Esophagus muscularis mucosa (tissue), 4 donors: ENCODE data around the gene PTPRN2. TPM values are rescaled to one million over a fixed set of nuclear protein-coding genes. Genes with fewer than 3 reads are reported as not detected.

Experiments
- DNase-seq: peaks from one replicate; pipeline ENCODE4 v3.0.0-alpha.2; 2017; ENCODE audit errors: extremely low spot score
- H3K27ac ChIP-seq, 4 donors: fragments of 200-600 bp; sonication (generic); replicated peaks in 1 of 4; 1 replicate in 3 of 4; 2 replicates in 1 of 4; pipeline ENCODE4 v1.5.1; 2016 to 2019; ENCODE audit warnings: mild to moderate bottlenecking in 1 of 4
- H3K27me3 ChIP-seq, 4 donors: fragments of 200-600 bp; sonication (generic); one replicate each; pipeline versions ENCODE4 v1.5.1 to v1.6.0; 2016 to 2019
- H3K36me3 ChIP-seq, 4 donors: fragments of 200-600 bp; sonication (generic); one replicate each; pipeline ENCODE4 v1.5.1; 2016 to 2019
- H3K4me1 ChIP-seq, 4 donors: fragments of 200-600 bp; sonication (generic); one replicate each; pipeline ENCODE4 v1.5.1; 2016 to 2019
- H3K4me3 ChIP-seq, 4 donors: fragments of 200-600 bp; sonication (generic); 1 replicate in 2 of 4; 2 replicates in 2 of 4; pipeline ENCODE4 v1.5.1; 2016 to 2019; ENCODE audit warnings: mild to moderate bottlenecking in 4 of 4, moderate library complexity in 1 of 4
- H3K9me3 ChIP-seq, 4 donors: fragments of 200-600 bp; sonication (generic); 1 replicate in 3 of 4; 2 replicates in 1 of 4; pipeline ENCODE4 v1.5.1; 2016 to 2019
- EP300 ChIP-seq: sonication (generic); formaldehyde crosslinking; IDR thresholded peaks from one replicate; pipeline ENCODE4 v1.6.1; 2017; ENCODE audit warnings: antibody characterized with exemption
- POLR2A ChIP-seq: fragments of 450-650 bp; IDR thresholded peaks from one replicate; pipeline ENCODE4 v1.6.1; 2017; ENCODE audit warnings: antibody characterized with exemption, moderate library complexity, mild to moderate bottlenecking, low read depth
- POLR2AphosphoS5 ChIP-seq, 2 donors: sonication (generic); formaldehyde crosslinking; IDR thresholded peaks; one replicate each; pipeline ENCODE4 v1.6.1; 2017; ENCODE audit warnings: antibody characterized with exemption in 2 of 2
- WGBS: methylation state at CpG from one replicate; pipeline ENCODE4 v1.1.5; 2018; 5-methylcytosine and 5-hydroxymethylcytosine counted together
- intact Hi-C: fragments of 100-400 bp; cut with DNase I; formaldehyde crosslinking; loops from one replicate; pipeline ENCODE4 v1.15.1; 2023
- total RNA-seq, 4 donors: library from RNA; depleted of rRNA; stranded (reverse); fragments of >200 nt; gene quantifications; one replicate each; pipeline versions ENCODE4 v1.1.0 to v1.2.1, GENCODE V29; 2016
- TF ChIP-seq, protein P1 (sequence below), 3 experiments: fragments of 200-600 bp in 2 of 3; fragments of 450-650 bp in 1 of 3; sonication (generic) in 2 of 3; IDR thresholded peaks; one replicate each; pipeline ENCODE4 v1.5.1; 2017 to 2019; ENCODE audit warnings: antibody characterized with exemption in 3 of 3, mild to moderate bottlenecking in 2 of 3, moderate library complexity in 1 of 3

Gene PTPRN2
- total RNA-seq, 4 donors from 2014 or later, result 2.1 to 3.1 (median 3.1) TPM

DNA sequence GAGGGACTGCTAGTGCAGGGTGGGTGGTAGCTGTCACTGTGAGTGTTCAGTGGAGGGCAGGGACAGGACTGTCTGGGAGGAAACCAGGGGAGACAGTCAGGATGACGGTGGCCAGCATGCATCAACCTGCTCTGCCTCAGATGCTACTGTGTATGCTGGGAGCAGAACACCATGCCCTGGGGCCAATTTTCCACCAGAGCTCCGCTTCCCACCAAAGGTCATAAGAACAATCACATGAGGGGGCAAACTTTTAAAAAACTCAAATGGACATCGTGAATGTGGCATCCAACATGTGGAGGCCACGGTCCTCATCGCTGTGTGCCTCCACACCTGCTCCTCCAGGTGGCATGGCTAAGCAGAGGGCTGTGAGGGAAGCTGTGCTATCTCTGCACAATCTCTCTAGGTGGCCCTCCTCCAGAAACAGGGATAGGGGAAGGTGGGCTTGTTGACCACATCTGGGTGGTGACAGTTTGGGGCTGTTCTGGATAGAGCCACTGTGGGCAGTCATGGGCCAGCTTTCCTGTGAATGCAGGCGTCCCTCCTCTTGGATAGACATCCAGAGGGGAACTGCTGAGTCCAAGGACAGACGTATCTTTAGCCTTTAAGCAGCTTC lies 411.0 kb downstream of the PTPRN2 start:
- no peak overlapping the region for H3K4me3 ChIP-seq
- intact Hi-C loops, result no loop called here
- H3K36me3 ChIP-seq, result no peaks in the 10 kb centered on the region
- H3K27me3 ChIP-seq, result no peaks in the 10 kb centered on the region
- TF ChIP-seq EP300 (no peak), POLR2A (no peak), POLR2AphosphoS5 (IDR thresholded peaks at IDR 0.05) (no peak)
- TF ChIP-seq, protein P1, sequence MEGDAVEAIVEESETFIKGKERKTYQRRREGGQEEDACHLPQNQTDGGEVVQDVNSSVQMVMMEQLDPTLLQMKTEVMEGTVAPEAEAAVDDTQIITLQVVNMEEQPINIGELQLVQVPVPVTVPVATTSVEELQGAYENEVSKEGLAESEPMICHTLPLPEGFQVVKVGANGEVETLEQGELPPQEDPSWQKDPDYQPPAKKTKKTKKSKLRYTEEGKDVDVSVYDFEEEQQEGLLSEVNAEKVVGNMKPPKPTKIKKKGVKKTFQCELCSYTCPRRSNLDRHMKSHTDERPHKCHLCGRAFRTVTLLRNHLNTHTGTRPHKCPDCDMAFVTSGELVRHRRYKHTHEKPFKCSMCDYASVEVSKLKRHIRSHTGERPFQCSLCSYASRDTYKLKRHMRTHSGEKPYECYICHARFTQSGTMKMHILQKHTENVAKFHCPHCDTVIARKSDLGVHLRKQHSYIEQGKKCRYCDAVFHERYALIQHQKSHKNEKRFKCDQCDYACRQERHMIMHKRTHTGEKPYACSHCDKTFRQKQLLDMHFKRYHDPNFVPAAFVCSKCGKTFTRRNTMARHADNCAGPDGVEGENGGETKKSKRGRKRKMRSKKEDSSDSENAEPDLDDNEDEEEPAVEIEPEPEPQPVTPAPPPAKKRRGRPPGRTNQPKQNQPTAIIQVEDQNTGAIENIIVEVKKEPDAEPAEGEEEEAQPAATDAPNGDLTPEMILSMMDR (IDR thresholded peaks at IDR 0.05), result no peak
- H3K27ac ChIP-seq, result no peak overlapping the region
- DNase-seq, result no peak
- no peaks in the 10 kb centered on the region for H3K4me1 ChIP-seq
- peaks cover 0 to 34% (median 10%) of the 10 kb centered on the region in 4 donors for H3K9me3 ChIP-seq
- 79% methylated on average over 7 of the region's 7 CpGs for WGBS

DNA sequence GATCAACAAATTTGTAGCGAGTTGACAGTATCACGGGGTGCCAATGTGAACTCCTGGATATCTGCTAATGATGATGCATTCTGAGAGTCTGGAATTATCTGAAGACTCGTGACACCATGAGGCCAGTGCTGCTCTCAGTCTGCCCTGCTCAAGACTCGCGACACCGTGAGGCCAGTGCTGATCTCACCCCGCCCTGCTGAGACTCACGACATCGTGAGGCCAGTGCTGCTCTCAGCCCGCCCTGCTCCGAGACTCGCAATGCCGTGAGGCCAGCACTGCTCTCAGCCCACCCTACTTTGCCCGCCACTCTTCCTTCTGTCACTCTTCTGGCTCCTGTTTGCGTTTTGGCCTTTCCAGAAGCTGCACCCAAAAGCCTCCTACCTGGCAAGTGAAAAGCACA lies 411.8 kb downstream of the PTPRN2 start:
- no peaks in the 10 kb centered on the region for H3K27me3 ChIP-seq
- H3K9me3 ChIP-seq, result peaks cover 0 to 34% (median 10%) of the 10 kb centered on the region in 4 donors
- H3K4me3 ChIP-seq, result no peak overlapping the region
- no peaks in the 10 kb centered on the region for H3K4me1 ChIP-seq
- H3K27ac ChIP-seq, result no peak overlapping the region
- DNase-seq, result no peak
- intact Hi-C loops, result no loop called here
- no peaks in the 10 kb centered on the region for H3K36me3 ChIP-seq
- 83% methylated on average over 15 of the region's 15 CpGs for WGBS
- TF ChIP-seq POLR2AphosphoS5 (IDR thresholded peaks at IDR 0.05), result no peak
- TF ChIP-seq EP300, result no peak
- TF ChIP-seq POLR2A, result no peak
- TF ChIP-seq, protein P1 (IDR thresholded peaks at IDR 0.05), result no peak

DNA sequence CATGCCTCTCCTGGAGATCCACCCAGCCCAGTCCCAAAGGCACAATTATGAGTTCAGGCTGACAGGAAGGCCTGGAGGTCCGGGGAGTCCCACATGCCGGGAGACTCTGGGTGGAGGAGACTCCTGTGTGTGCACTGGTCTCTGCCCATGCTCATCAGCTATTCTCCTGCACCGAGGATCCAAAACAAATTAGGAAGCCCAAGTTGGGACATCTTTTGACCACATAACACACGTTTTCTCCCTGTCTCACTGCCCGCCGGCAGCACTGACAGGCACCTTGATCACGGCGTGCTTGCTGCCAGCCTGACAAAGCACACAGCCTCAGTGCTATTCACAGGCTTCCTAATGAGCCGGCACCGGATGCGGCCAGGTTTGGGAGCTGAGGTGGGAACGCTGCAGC lies 412.7 kb downstream of the PTPRN2 start:
- no peak for DNase-seq
- no peak overlapping the region for H3K4me3 ChIP-seq
- WGBS, result 96% methylated on average over 12 of the region's 12 CpGs
- no peaks in the 10 kb centered on the region for H3K36me3 ChIP-seq
- H3K27me3 ChIP-seq, result no peaks in the 10 kb centered on the region
- no peak overlapping the region for H3K27ac ChIP-seq
- H3K9me3 ChIP-seq, result peaks cover 0 to 32% (median 10%) of the 10 kb centered on the region in 4 donors
- intact Hi-C loops, result no loop called here
- H3K4me1 ChIP-seq, result no peaks in the 10 kb centered on the region
- TF ChIP-seq POLR2AphosphoS5 (IDR thresholded peaks at IDR 0.05) (no peak), POLR2A (no peak)

DNA sequence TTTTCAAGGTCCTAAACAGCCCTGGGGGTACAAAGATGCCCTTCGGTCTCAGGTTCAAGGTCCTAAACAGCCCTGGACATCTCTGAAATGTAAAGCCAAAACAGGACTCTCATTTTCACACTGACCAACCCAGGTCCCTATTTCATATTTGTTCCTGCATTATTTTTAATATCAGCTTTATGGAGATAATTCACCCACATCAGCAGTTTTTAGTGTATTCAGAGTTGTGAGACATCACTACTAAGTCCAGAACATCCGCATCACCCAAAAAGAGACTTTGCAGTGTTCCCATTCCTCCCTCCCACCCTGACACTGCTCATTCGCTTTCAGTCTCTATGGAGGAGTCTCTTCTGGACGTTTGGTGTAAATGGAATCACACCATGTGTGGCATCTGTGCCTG lies 420.2 kb downstream of the PTPRN2 start:
- no peak overlapping the region for H3K4me3 ChIP-seq
- WGBS, result 68% methylated on average over 4 of the region's 4 CpGs
- peaks cover 0 to 7% (median 0%) of the 10 kb centered on the region in 4 donors for H3K27me3 ChIP-seq
- TF ChIP-seq EP300 (no peak), POLR2AphosphoS5 (IDR thresholded peaks at IDR 0.05) (no peak), POLR2A (no peak)
- TF ChIP-seq, protein P1 (IDR thresholded peaks at IDR 0.05), result no peak
- no peak for DNase-seq
- H3K9me3 ChIP-seq, result peaks cover 0 to 10% (median 0%) of the 10 kb centered on the region in 4 donors
- H3K4me1 ChIP-seq, result no peaks in the 10 kb centered on the region
- no peak overlapping the region for H3K27ac ChIP-seq
- intact Hi-C loops, result no loop called here
- no peaks in the 10 kb centered on the region for H3K36me3 ChIP-seq

DNA sequence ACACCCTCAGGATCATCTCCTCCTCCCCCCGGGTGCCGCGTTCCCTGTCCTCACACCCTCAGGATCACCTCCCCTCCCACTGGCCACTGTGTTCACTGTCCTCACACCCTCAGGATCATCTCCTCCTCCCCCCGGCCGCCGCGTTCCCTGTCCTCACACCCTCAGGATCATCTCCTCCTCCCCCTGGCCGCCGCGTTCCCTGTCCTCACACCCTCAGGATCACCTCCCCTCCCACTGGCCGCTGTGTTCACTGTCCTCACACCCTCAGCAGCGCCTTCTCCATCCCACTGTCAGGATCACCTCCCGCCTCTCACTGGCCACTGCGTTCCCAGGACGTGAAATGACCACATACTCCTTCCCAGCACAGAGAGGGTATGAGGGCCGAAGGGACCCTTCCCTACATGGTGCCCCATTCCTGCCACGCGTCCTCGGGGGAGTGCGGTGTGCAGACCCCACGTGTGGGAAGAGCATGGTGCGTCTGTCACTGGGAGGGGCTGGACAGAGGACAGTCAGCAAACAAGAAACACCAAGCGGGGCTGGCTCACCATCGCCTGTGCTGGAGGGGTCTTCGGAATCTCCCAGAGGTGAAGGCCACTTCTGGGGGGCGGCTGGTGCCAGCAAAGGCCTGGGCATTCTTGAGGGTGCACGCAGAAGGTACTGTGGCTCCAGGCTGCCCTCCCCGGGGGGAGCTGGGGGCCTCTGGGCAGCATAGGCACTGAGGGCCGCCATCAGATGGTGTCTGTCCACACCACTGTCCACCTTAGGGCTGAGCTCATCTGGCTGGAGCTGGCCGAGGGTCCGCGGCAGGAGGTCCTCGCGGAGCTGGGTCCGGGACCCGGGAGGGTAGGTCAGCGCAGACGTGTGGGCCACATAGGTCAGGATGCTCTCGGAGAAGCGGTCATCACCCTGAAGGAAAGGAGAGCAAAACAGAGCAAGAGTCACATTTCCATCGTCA lies 421.0 kb downstream of the PTPRN2 start:
- Histone ChIP-seq H3K27ac (no peak overlapping the region), H3K4me1 (no peaks in the 10 kb centered on the region), H3K9me3 (peaks cover 0 to 10% (median 0%) of the 10 kb centered on the region in 4 donors), H3K36me3 (no peaks in the 10 kb centered on the region), H3K27me3 (peaks cover 0 to 7% (median 0%) of the 10 kb centered on the region in 4 donors), H3K4me3 (no peak overlapping the region)
- no peak for DNase-seq
- TF ChIP-seq POLR2A (no peak), POLR2AphosphoS5 (IDR thresholded peaks at IDR 0.05) (no peak), EP300 (no peak)
- TF ChIP-seq, protein P1 (IDR thresholded peaks at IDR 0.05), result no peak
- WGBS, result 87% methylated on average over 39 of the region's 41 CpGs
- intact Hi-C loops, result no loop called here
